Panc1 (cell line): ENCODE results near the gene GRN. TPM values are rescaled to one million over a fixed set of nuclear protein-coding genes. Genes with fewer than 3 reads are reported as not detected.

ENCODE experiments used
- ATAC-seq: fragments of 200-7000 bp; cut with Tn5 transposase; 2 replicates; pipeline ENCODE4 v1.9.1; 2020; ENCODE audit warnings: mild to moderate bottlenecking, moderate library complexity
- BruUV-seq: library from RNA; stranded (reverse); fragments of 400-500 nt; replicated peaks from 2 replicates; lab custom pipeline; 2021; lab: Mats Ljungman, UMichigan
- CTCF ChIA-PET: fragments of 300-600 bp; sonication (Branson Sonifier 250); formaldehyde crosslinking; loops from one replicate; lab custom pipeline; 2022; ENCODE audit warnings: antibody characterized with exemption; lab: Charles Lee
- POLR2A ChIA-PET: fragments of 300-600 bp; sonication (Branson Sonifier 250); formaldehyde crosslinking; loops from one replicate; lab custom pipeline; 2022; ENCODE audit warnings: antibody characterized with exemption; lab: Charles Lee
- DNase-seq: peaks from one replicate; pipeline ENCODE4 v3.0.0-alpha.2; 2010; ENCODE audit warnings: low read depth, low spot score
- H3K27ac ChIP-seq: 2 replicates; pipeline ENCODE4 v1.5.1; 2011; ENCODE audit warnings: mild to moderate bottlenecking, low read length, inconsistent platforms
- H3K27me3 ChIP-seq: fragments of 200-500 bp; sonication (Bioruptor generic); 2 replicates; pipeline ENCODE4 v1.6.0; 2014; ENCODE audit warnings: low read length, inconsistent platforms; ENCODE audit not compliant: control insufficient read depth, insufficient read depth
- H3K36me3 ChIP-seq: fragments of 200-500 bp; sonication (Bioruptor generic); 2 replicates; pipeline ENCODE4 v1.5.1; 2014; ENCODE audit warnings: inconsistent platforms, mild to moderate bottlenecking, low read length, moderate library complexity; ENCODE audit not compliant: control insufficient read depth, insufficient read depth
- H3K4me1 ChIP-seq: 2 replicates; pipeline ENCODE4 v1.5.1; 2011; ENCODE audit warnings: inconsistent platforms, mild to moderate bottlenecking, low read length, moderate library complexity; ENCODE audit not compliant: control insufficient read depth, insufficient read depth
- H3K4me3 ChIP-seq, 2 experiments: 2 replicates each; pipeline ENCODE4 v1.5.1; 2011 to 2012; ENCODE audit warnings: low read depth in 2 of 2, low read length in 2 of 2, mild to moderate bottlenecking in 2 of 2, inconsistent platforms in 1 of 2, moderate library complexity in 1 of 2
- H3K9me3 ChIP-seq: fragments of 200-500 bp; sonication (Bioruptor generic); 2 replicates; pipeline ENCODE4 v1.5.1; 2014; ENCODE audit warnings: low read depth, mild to moderate bottlenecking, inconsistent platforms, low read length, moderate library complexity; ENCODE audit not compliant: control insufficient read depth, insufficient read depth
- POLR2AphosphoS5 ChIP-seq: IDR thresholded peaks from 2 replicates; pipeline ENCODE4 v1.6.1; 2012; ENCODE audit warnings: mild to moderate bottlenecking, low read depth, low read length, moderate library complexity
- SIN3A ChIP-seq: IDR thresholded peaks from 2 replicates; pipeline ENCODE4 v1.6.1; 2012; ENCODE audit warnings: low read depth, mild to moderate bottlenecking, low read length, moderate library complexity, borderline replicate concordance; ENCODE audit not compliant: insufficient read depth
- TCF7L2 ChIP-seq: IDR thresholded peaks from 2 replicates; pipeline ENCODE4 v1.6.1; 2011; ENCODE audit warnings: mild to moderate bottlenecking, low read depth, low read length, inconsistent platforms
- in situ Hi-C: cut with HindIII; loops from 2 replicates; pipeline ENCODE4 v1.10.0; 2016; ENCODE audit warnings: low sequenced_read_pairs, low pct_unique_long_range_greater_than_20kb
- intact Hi-C: fragments of 100-400 bp; cut with micrococcal nuclease; formaldehyde crosslinking; loops from one replicate; pipeline ENCODE4 v1.10.0; 2022; ENCODE audit not compliant: unreplicated experiment
- total RNA-seq: library from RNA; stranded (reverse); gene quantifications from one replicate; pipeline ENCODE4 v1.2.1, GENCODE V29; 2021; ENCODE audit not compliant: unreplicated experiment
- TF ChIP-seq, protein P1 (sequence below), 2 experiments: IDR thresholded peaks; 2 replicates each; pipeline ENCODE4 v1.6.1; 2011 to 2012; ENCODE audit warnings: low read depth in 2 of 2, control low read depth in 1 of 2, low read length in 1 of 2, mild to moderate bottlenecking in 1 of 2, moderate library complexity in 1 of 2; ENCODE audit not compliant: insufficient read depth in 1 of 2
- TF ChIP-seq, protein P2 (sequence below): fragments of 450-650 bp; IDR thresholded peaks from 2 replicates; pipeline ENCODE4 v1.5.1; 2017; ENCODE audit warnings: mild to moderate bottlenecking

Gene GRN
- total RNA-seq, 1 experiment from 2014 or later, result 304 TPM

DNA sequence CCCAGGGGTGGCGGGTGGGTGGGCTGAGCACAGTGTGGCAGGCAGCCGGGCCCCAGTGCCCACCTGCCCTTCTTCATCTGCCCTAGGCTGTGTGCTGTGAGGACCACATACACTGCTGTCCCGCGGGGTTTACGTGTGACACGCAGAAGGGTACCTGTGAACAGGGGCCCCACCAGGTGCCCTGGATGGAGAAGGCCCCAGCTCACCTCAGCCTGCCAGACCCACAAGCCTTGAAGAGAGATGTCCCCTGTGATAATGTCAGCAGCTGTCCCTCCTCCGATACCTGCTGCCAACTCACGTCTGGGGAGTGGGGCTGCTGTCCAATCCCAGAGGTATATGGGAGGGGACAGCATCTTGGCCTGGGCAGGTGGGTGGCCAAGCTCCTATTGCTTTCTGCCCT is 6.4 kb downstream of the GRN start:
- no peaks in the 10 kb centered on the region for H3K9me3 ChIP-seq
- no peaks in the 10 kb centered on the region for H3K36me3 ChIP-seq
- H3K27ac ChIP-seq, result no peak overlapping the region
- POLR2A ChIA-PET, result no interaction called here
- BruUV-seq, result no TSS peak
- in situ Hi-C loops, result no loop called here
- CTCF ChIA-PET, result no interaction called here
- DNase-seq (no peak), ATAC-seq (no peak)
- H3K4me1 ChIP-seq, result no peaks in the 10 kb centered on the region
- intact Hi-C loops, result no loop called here
- H3K27me3 ChIP-seq, result no peaks in the 10 kb centered on the region
- H3K4me3 ChIP-seq, result no peak overlapping the region
- TF ChIP-seq TCF7L2, result no peak
- TF ChIP-seq POLR2AphosphoS5, result no peak
- TF ChIP-seq, protein P1, sequence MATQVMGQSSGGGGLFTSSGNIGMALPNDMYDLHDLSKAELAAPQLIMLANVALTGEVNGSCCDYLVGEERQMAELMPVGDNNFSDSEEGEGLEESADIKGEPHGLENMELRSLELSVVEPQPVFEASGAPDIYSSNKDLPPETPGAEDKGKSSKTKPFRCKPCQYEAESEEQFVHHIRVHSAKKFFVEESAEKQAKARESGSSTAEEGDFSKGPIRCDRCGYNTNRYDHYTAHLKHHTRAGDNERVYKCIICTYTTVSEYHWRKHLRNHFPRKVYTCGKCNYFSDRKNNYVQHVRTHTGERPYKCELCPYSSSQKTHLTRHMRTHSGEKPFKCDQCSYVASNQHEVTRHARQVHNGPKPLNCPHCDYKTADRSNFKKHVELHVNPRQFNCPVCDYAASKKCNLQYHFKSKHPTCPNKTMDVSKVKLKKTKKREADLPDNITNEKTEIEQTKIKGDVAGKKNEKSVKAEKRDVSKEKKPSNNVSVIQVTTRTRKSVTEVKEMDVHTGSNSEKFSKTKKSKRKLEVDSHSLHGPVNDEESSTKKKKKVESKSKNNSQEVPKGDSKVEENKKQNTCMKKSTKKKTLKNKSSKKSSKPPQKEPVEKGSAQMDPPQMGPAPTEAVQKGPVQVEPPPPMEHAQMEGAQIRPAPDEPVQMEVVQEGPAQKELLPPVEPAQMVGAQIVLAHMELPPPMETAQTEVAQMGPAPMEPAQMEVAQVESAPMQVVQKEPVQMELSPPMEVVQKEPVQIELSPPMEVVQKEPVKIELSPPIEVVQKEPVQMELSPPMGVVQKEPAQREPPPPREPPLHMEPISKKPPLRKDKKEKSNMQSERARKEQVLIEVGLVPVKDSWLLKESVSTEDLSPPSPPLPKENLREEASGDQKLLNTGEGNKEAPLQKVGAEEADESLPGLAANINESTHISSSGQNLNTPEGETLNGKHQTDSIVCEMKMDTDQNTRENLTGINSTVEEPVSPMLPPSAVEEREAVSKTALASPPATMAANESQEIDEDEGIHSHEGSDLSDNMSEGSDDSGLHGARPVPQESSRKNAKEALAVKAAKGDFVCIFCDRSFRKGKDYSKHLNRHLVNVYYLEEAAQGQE (IDR thresholded peaks at IDR 0.05; ENCODE audit: insufficient read depth in 1 of 2, low read depth in 2 of 2, low read length in 1 of 2), result no peak
- no peak for TF ChIP-seq SIN3A
- TF ChIP-seq, protein P2, sequence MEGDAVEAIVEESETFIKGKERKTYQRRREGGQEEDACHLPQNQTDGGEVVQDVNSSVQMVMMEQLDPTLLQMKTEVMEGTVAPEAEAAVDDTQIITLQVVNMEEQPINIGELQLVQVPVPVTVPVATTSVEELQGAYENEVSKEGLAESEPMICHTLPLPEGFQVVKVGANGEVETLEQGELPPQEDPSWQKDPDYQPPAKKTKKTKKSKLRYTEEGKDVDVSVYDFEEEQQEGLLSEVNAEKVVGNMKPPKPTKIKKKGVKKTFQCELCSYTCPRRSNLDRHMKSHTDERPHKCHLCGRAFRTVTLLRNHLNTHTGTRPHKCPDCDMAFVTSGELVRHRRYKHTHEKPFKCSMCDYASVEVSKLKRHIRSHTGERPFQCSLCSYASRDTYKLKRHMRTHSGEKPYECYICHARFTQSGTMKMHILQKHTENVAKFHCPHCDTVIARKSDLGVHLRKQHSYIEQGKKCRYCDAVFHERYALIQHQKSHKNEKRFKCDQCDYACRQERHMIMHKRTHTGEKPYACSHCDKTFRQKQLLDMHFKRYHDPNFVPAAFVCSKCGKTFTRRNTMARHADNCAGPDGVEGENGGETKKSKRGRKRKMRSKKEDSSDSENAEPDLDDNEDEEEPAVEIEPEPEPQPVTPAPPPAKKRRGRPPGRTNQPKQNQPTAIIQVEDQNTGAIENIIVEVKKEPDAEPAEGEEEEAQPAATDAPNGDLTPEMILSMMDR, result no peak

DNA sequence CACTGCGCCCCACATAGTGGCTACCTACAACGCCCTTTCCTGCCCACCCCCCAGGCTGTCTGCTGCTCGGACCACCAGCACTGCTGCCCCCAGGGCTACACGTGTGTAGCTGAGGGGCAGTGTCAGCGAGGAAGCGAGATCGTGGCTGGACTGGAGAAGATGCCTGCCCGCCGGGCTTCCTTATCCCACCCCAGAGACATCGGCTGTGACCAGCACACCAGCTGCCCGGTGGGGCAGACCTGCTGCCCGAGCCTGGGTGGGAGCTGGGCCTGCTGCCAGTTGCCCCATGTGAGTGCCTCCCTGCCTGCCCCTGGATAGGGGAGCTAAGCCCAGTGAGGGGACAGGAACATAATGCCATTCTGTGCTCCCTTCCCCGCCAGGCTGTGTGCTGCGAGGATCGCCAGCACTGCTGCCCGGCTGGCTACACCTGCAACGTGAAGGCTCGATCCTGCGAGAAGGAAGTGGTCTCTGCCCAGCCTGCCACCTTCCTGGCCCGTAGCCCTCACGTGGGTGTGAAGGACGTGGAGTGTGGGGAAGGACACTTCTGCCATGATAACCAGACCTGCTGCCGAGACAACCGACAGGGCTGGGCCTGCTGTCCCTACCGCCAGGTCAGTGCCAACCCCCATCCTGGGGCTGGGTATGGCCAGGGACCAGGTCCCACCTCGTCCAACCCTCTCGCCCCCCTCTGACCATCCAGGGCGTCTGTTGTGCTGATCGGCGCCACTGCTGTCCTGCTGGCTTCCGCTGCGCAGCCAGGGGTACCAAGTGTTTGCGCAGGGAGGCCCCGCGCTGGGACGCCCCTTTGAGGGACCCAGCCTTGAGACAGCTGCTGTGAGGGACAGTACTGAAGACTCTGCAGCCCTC is 7.1 kb downstream of the GRN start:
- TSS peak; percentile 95 for BruUV-seq
- intact Hi-C loops, result no loop called here
- POLR2A ChIA-PET, result no interaction called here

More for the DNA sequence above, 7.1 kb downstream of the GRN start:
- Histone ChIP-seq H3K27ac (no peak overlapping the region), H3K27me3 (no peaks in the 10 kb centered on the region), H3K36me3 (no peaks in the 10 kb centered on the region), H3K4me1 (no peaks in the 10 kb centered on the region), H3K9me3 (no peaks in the 10 kb centered on the region), H3K4me3 (no peak overlapping the region)
- in situ Hi-C loops, result no loop called here
- DNase-seq (no peak), ATAC-seq (no peak)
- TF ChIP-seq TCF7L2, result no peak
- TF ChIP-seq SIN3A, result no peak
- TF ChIP-seq, protein P1 (IDR thresholded peaks at IDR 0.05; ENCODE audit: insufficient read depth in 1 of 2, low read depth in 2 of 2, low read length in 1 of 2), result no peak
- TF ChIP-seq, protein P2, result no peak
- no peak for TF ChIP-seq POLR2AphosphoS5
- CTCF ChIA-PET, result no interaction called here
